HepG2 (cell line): ENCODE measurements around the gene TLCD1.

ENCODE experiments used
- GABPA ChIP-seq, 2 experiments: IDR thresholded peaks; 2 replicates each; pipeline ENCODE4 v1.6.1; 2011 to 2016; ENCODE audit warnings: low read depth in 2 of 2, low read length in 1 of 2, missing biosample characterization in 1 of 2, missing genetic modification characterization in 1 of 2
- SIX4 ChIP-seq: sonication (generic); formaldehyde crosslinking; IDR thresholded peaks from 2 replicates; pipeline ENCODE4 v1.4.0; 2020; ENCODE audit warnings: missing genetic modification reagents
- SOX13 ChIP-seq, 3 experiments: fragments of 450-650 bp in 1 of 3; sonication (generic) in 1 of 3; formaldehyde crosslinking in 1 of 3; IDR thresholded peaks in 2 of 3; conservative IDR thresholded peaks in 1 of 3; 2 replicates each; pipeline versions ENCODE4 v1.5.0 to v1.6.1; 2016 to 2020; ENCODE audit warnings: antibody characterized with exemption in 1 of 3, mild to moderate bottlenecking in 1 of 3, missing compliant biosample characterization in 1 of 3, missing genetic modification reagents in 1 of 3, moderate library complexity in 1 of 3
- USF2 ChIP-seq, 2 experiments: sonication (generic) in 1 of 2; formaldehyde crosslinking in 1 of 2; IDR thresholded peaks; 2 replicates each; pipeline versions ENCODE4 v1.5.1 to v1.6.1; 2011 to 2020; ENCODE audit warnings: borderline replicate concordance in 1 of 2, low read depth in 1 of 2, low read length in 1 of 2, mild to moderate bottlenecking in 1 of 2, missing genetic modification reagents in 1 of 2, moderate library complexity in 1 of 2
- ZNF136 ChIP-seq: sonication (generic); formaldehyde crosslinking; IDR thresholded peaks from 2 replicates; pipeline ENCODE4 v1.8.1; 2022; ENCODE audit warnings: low read depth, mild to moderate bottlenecking, moderate library complexity, missing genetic modification reagents

- TF ChIP-seq USF2 (IDR thresholded peaks at IDR 0.05; ENCODE audit: low read depth, low read length) (no peak), USF2 (CRISPR knock-in tag; IDR thresholded peaks at IDR 0.05; ENCODE audit: borderline replicate concordance) (no peak), SOX13 (IDR thresholded peaks at IDR 0.05) (no peak), SOX13 (CRISPR knock-in tag; conservative IDR thresholded peaks at IDR 0.05 in 1 of 2, IDR thresholded peaks at IDR 0.05 in 1 of 2) (no peak), GABPA (IDR thresholded peaks at IDR 0.05; ENCODE audit: low read depth, low read length) (no peak), GABPA (CRISPR knock-in tag; IDR thresholded peaks at IDR 0.05; ENCODE audit: low read depth) (no peak), SIX4 (CRISPR knock-in tag) (no peak), ZNF136 (CRISPR knock-in tag) (no peak)
Observed at GRCh38 chr17:28763137-28763799, 37.2 kb upstream of the TLCD1 start.
